GM23338 (cell line): ENCODE results near the gene SORCS2. TPM values are rescaled to one million over a fixed set of nuclear protein-coding genes. Genes with fewer than 3 reads are reported as not detected.

Experiments
- ATAC-seq: fragments of 200-7000 bp; cut with Tn5 transposase; 3 replicates; pipeline ENCODE4 v1.9.1; 2020
- DNase-seq: peaks from one replicate; pipeline ENCODE4 v3.0.0-alpha.2; 2015; ENCODE audit warnings: low spot score
- H2AFZ ChIP-seq: fragments of 200-600 bp; sonication (generic); 2 replicates; pipeline ENCODE4 v1.8.0; 2016; ENCODE audit warnings: antibody characterized with exemption, mild to moderate bottlenecking, moderate library complexity
- H3F3A ChIP-seq: fragments of 200-600 bp; sonication (generic); replicated peaks from 2 replicates; pipeline ENCODE4 v1.8.0; 2017; ENCODE audit warnings: antibody characterized with exemption, mixed run types, low read depth
- H3K27ac ChIP-seq: fragments of 200-600 bp; sonication (generic); 2 replicates; pipeline ENCODE4 v1.6.1; 2016; ENCODE audit warnings: low read depth
- H3K27me3 ChIP-seq: fragments of 200-600 bp; sonication (generic); 2 replicates; pipeline ENCODE4 v1.8.0; 2016; ENCODE audit warnings: mild to moderate bottlenecking, mixed run types, moderate library complexity; ENCODE audit not compliant: insufficient read depth
- H3K36me3 ChIP-seq: fragments of 200-600 bp; sonication (generic); 2 replicates; pipeline ENCODE4 v1.8.0; 2016; ENCODE audit warnings: mild to moderate bottlenecking; ENCODE audit not compliant: insufficient read depth
- H3K4me1 ChIP-seq: fragments of 200-600 bp; sonication (generic); 2 replicates; pipeline ENCODE4 v1.8.0; 2016; ENCODE audit warnings: mild to moderate bottlenecking, moderate library complexity; ENCODE audit not compliant: insufficient read depth
- H3K4me2 ChIP-seq: fragments of 200-600 bp; sonication (generic); 2 replicates; pipeline ENCODE4 v1.7.1; 2017; ENCODE audit warnings: mixed run types
- H3K4me3 ChIP-seq: fragments of 200-600 bp; sonication (generic); 2 replicates; pipeline ENCODE4 v1.6.1; 2016; ENCODE audit warnings: mixed run types
- H3K79me2 ChIP-seq: fragments of 200-600 bp; sonication (generic); replicated peaks from 2 replicates; pipeline ENCODE4 v1.8.0; 2017; ENCODE audit warnings: mild to moderate bottlenecking; ENCODE audit not compliant: insufficient read depth
- H3K9me2 ChIP-seq: fragments of 200-600 bp; sonication (generic); 2 replicates; pipeline ENCODE4 v1.8.0; 2017; ENCODE audit not compliant: insufficient read depth
- H4K20me1 ChIP-seq: fragments of 200-600 bp; sonication (generic); replicated peaks from 2 replicates; pipeline ENCODE4 v1.8.0; 2017; ENCODE audit warnings: mild to moderate bottlenecking; ENCODE audit not compliant: insufficient read depth
- H3K27ac Mint-ChIP-seq: 2 replicates; pipeline ENCODE4 v1.8.0; 2020; ENCODE audit warnings: inconsistent platforms, mild to moderate bottlenecking, moderate library complexity, mixed read lengths
- H3K27me3 Mint-ChIP-seq: 3 replicates; pipeline ENCODE4 v1.8.0; 2022; ENCODE audit warnings: low read depth, mild to moderate bottlenecking, moderate library complexity, mixed read lengths, inconsistent platforms; ENCODE audit not compliant: insufficient read depth, poor library complexity
- H3K36me3 Mint-ChIP-seq: 3 replicates; pipeline ENCODE4 v1.8.0; 2021; ENCODE audit warnings: low read depth, mild to moderate bottlenecking, inconsistent platforms, moderate library complexity, mixed read lengths
- H3K4me1 Mint-ChIP-seq: 3 replicates; pipeline ENCODE4 v1.8.0; 2020; ENCODE audit warnings: mild to moderate bottlenecking, inconsistent platforms, mixed read lengths
- H3K4me3 Mint-ChIP-seq: 3 replicates; pipeline ENCODE4 v1.8.0; 2021; ENCODE audit warnings: moderate library complexity, mild to moderate bottlenecking, inconsistent platforms, mixed read lengths
- H3K9me3 Mint-ChIP-seq: 3 replicates; pipeline ENCODE4 v1.8.0; 2020; ENCODE audit warnings: moderate library complexity, mild to moderate bottlenecking, inconsistent platforms, mixed read lengths
- CREB1 ChIP-seq: fragments of 250-450 bp; sonication (Bioruptor Pico); IDR thresholded peaks from 2 replicates; pipeline ENCODE4 v1.5.0; 2020; ENCODE audit warnings: low read depth, mild to moderate bottlenecking, moderate library complexity
- ETS1 ChIP-seq: IDR thresholded peaks from 2 replicates; pipeline ENCODE4 v1.6.1; 2016; ENCODE audit warnings: antibody characterized with exemption
- EZH2 ChIP-seq: fragments of 200-600 bp; sonication (generic); IDR thresholded peaks from one replicate; pipeline ENCODE4 v1.8.0; 2017; ENCODE audit warnings: antibody characterized with exemption, mild to moderate bottlenecking, low read depth; ENCODE audit not compliant: unreplicated experiment
- EZH2phosphoT487 ChIP-seq: fragments of 200-600 bp; sonication (generic); IDR thresholded peaks from one replicate; pipeline ENCODE4 v1.8.1; 2018; ENCODE audit warnings: antibody characterized with exemption; ENCODE audit not compliant: unreplicated experiment
- JUNB ChIP-seq: IDR thresholded peaks from one replicate; pipeline ENCODE4 v1.6.1; 2016; ENCODE audit warnings: antibody characterized with exemption; ENCODE audit not compliant: unreplicated experiment
- NANOG ChIP-seq: IDR thresholded peaks from 2 replicates; pipeline ENCODE4 v1.6.1; 2016; ENCODE audit warnings: antibody characterized with exemption, borderline replicate concordance
- POLR2AphosphoS5 ChIP-seq: IDR thresholded peaks from 2 replicates; pipeline ENCODE4 v1.6.1; 2016; ENCODE audit warnings: antibody characterized with exemption, low read depth
- REST ChIP-seq: IDR thresholded peaks from one replicate; pipeline ENCODE4 v1.6.1; 2018; ENCODE audit warnings: antibody characterized with exemption; ENCODE audit not compliant: unreplicated experiment
- STAT1 ChIP-seq: IDR thresholded peaks from one replicate; pipeline ENCODE4 v1.6.1; 2016; ENCODE audit warnings: antibody characterized with exemption; ENCODE audit not compliant: unreplicated experiment
- ZNF114 ChIP-seq: fragments of 250-450 bp; sonication (Bioruptor Pico); IDR thresholded peaks from 2 replicates; pipeline ENCODE4 v1.5.0; 2020; ENCODE audit warnings: mild to moderate bottlenecking, moderate library complexity
- ZNF331 ChIP-seq: fragments of 250-450 bp; sonication (Bioruptor Pico); IDR thresholded peaks from 2 replicates; pipeline ENCODE4 v1.5.0; 2020; ENCODE audit warnings: low read depth, mild to moderate bottlenecking, moderate library complexity
- ZNF462 ChIP-seq: fragments of 250-450 bp; sonication (Bioruptor Pico); IDR thresholded peaks from 2 replicates; pipeline ENCODE4 v1.5.0; 2020; ENCODE audit warnings: mild to moderate bottlenecking, moderate library complexity
- polyA plus RNA-seq: library from polyadenylated mRNA; unstranded; fragments of >200 nt; fragmentation: Nextera tagmentation; extraction: Ambion mirVana; gene quantifications from 2 replicates; pipeline ENCODE4 v1.2.1, GENCODE V29; 2016
- total RNA-seq: library from RNA; depleted of rRNA; stranded (reverse); fragments of >200 nt; shearing (Covaris generic); gene quantifications from 2 replicates; pipeline ENCODE4 v1.2.3, GENCODE V29; 2014
- TF ChIP-seq, protein P1 (sequence below), 2 experiments: fragments of 200-600 bp in 1 of 2; sonication (generic) in 1 of 2; conservative IDR thresholded peaks; 2 replicates each; pipeline versions ENCODE4 v1.5.1 to v1.6.1; 2016 to 2017; ENCODE audit warnings: antibody characterized with exemption in 2 of 2, low read depth in 2 of 2, mild to moderate bottlenecking in 2 of 2, moderate library complexity in 1 of 2

SORCS2 gene
- total and polyA plus RNA-seq, 2 experiments from 2014 or later, result 0.47 to 2.4 TPM

DNA sequence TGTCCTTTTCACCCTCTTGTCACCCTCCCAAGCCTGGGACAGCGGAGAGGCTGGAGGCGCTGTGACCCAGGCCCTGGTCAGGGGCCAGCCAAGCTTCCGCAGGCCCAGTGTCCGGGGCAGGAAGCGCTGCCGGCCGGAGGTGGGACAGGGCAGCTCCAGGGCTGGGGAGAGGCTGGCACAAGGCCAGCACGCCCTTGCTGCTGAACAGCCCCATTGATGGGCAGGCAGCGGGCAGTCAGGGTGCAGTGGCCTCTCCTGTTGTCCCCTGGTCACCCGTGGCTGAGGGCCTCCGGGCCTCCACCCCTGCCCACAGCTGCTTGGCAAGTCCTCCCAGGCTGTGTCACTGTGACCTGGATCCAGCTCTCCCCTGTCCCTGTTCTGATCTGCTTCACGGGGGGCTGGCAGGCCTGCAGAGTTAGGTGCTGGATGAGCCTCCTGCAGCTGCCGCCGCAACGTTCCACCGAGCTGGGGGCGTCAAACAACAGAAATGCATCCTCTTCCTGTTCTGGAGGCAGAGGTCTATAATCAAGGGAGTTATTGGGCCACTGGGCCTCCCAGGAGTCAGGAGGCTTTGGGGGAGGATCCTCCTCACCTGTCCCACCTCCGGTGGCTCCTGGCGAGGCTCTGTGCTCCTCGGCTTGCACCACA lies 134.5 kb downstream of the SORCS2 start:
- Histone ChIP-seq H3K4me2 (no peak overlapping the region), H3K4me3 (no peak overlapping the region), H3K27ac (no peak overlapping the region), H4K20me1 (no peaks in the 10 kb centered on the region), H3F3A (no peaks in the 10 kb centered on the region), H3K27me3 (no peaks in the 10 kb centered on the region), H3K9me2 (no peaks in the 10 kb centered on the region), H2AFZ (no peak overlapping the region), H3K79me2 (no peaks in the 10 kb centered on the region), H3K36me3 (no peaks in the 10 kb centered on the region), H3K4me1 (no peaks in the 10 kb centered on the region)
- no peak overlapping the region for H3K27ac Mint-ChIP-seq
- H3K4me1 Mint-ChIP-seq, result peaks cover 9% of the 10 kb centered on the region
- ATAC-seq, result no peak
- H3K4me3 Mint-ChIP-seq, result no peak overlapping the region
- no peak for DNase-seq
- H3K27me3 Mint-ChIP-seq, result peaks cover 12% of the 10 kb centered on the region
- TF ChIP-seq ZNF114 (no peak), ZNF462 (CRISPR knock-in tag) (no peak), EZH2phosphoT487 (no peak), CREB1 (CRISPR knock-in tag) (no peak), ZNF331 (CRISPR knock-in tag) (no peak), EZH2 (no peak), JUNB (no peak), POLR2AphosphoS5 (no peak), ETS1 (no peak), STAT1 (no peak), REST (no peak), NANOG (no peak)
- TF ChIP-seq, protein P1, sequence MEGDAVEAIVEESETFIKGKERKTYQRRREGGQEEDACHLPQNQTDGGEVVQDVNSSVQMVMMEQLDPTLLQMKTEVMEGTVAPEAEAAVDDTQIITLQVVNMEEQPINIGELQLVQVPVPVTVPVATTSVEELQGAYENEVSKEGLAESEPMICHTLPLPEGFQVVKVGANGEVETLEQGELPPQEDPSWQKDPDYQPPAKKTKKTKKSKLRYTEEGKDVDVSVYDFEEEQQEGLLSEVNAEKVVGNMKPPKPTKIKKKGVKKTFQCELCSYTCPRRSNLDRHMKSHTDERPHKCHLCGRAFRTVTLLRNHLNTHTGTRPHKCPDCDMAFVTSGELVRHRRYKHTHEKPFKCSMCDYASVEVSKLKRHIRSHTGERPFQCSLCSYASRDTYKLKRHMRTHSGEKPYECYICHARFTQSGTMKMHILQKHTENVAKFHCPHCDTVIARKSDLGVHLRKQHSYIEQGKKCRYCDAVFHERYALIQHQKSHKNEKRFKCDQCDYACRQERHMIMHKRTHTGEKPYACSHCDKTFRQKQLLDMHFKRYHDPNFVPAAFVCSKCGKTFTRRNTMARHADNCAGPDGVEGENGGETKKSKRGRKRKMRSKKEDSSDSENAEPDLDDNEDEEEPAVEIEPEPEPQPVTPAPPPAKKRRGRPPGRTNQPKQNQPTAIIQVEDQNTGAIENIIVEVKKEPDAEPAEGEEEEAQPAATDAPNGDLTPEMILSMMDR (conservative IDR thresholded peaks at IDR 0.05; ENCODE audit: low read depth in 2 of 2), result no peak
- no peaks in the 10 kb centered on the region; the same call in 2 of the 3 replicates for H3K36me3 Mint-ChIP-seq
- no peaks in the 10 kb centered on the region for H3K9me3 Mint-ChIP-seq
